DOHH2 (cell line): ENCODE measurements around the gene CRACR2A.

Experiments
- H3F3A ChIP-seq: fragments of 200-600 bp; sonication (generic), shearing (Covaris generic); 2 replicates; pipeline ENCODE4 v1.6.0; 2016; ENCODE audit warnings: antibody characterized with exemption, mild to moderate bottlenecking; ENCODE audit not compliant: control insufficient read depth, insufficient read depth
- H3K27ac ChIP-seq: fragments of 200-600 bp; sonication (generic); 2 replicates; pipeline ENCODE4 v1.5.1; 2014; ENCODE audit warnings: low read depth, mild to moderate bottlenecking, low read length, moderate library complexity
- H3K27me3 ChIP-seq: fragments of 200-600 bp; sonication (generic); 2 replicates; pipeline ENCODE4 v1.6.1; 2014; ENCODE audit warnings: mild to moderate bottlenecking, low read length, mixed read lengths; ENCODE audit not compliant: control insufficient read depth
- H3K36me3 ChIP-seq: fragments of 200-600 bp; sonication (generic); 2 replicates; pipeline ENCODE4 v1.6.1; 2014; ENCODE audit warnings: mild to moderate bottlenecking, low read length, moderate library complexity, mixed read lengths; ENCODE audit not compliant: control insufficient read depth
- H3K4me1 ChIP-seq: fragments of 200-600 bp; sonication (generic); 2 replicates; pipeline ENCODE4 v1.6.1; 2014; ENCODE audit warnings: mild to moderate bottlenecking, low read length, mixed read lengths; ENCODE audit not compliant: control insufficient read depth
- H3K4me2 ChIP-seq: fragments of 200-600 bp; sonication (generic); 2 replicates; pipeline ENCODE4 v1.6.0; 2014; ENCODE audit warnings: mild to moderate bottlenecking, low read length, moderate library complexity
- H3K4me3 ChIP-seq: fragments of 200-600 bp; sonication (generic); 2 replicates; pipeline ENCODE4 v1.5.1; 2014; ENCODE audit warnings: mild to moderate bottlenecking, low read length, mixed read lengths
- H3K79me2 ChIP-seq: fragments of 200-600 bp; sonication (generic); 2 replicates; pipeline ENCODE4 v1.6.1; 2014; ENCODE audit warnings: mild to moderate bottlenecking, low read length, mixed read lengths; ENCODE audit not compliant: control insufficient read depth
- H3K9me2 ChIP-seq: fragments of 200-600 bp; sonication (generic); replicated peaks from 2 replicates; pipeline ENCODE4 v1.6.1; 2014; ENCODE audit warnings: mild to moderate bottlenecking, low read length, mixed read lengths; ENCODE audit not compliant: control insufficient read depth
- H3K9me3 ChIP-seq: fragments of 200-600 bp; sonication (generic); 2 replicates; pipeline ENCODE4 v1.6.1; 2014; ENCODE audit warnings: antibody characterized with exemption, low read length, mixed read lengths; ENCODE audit not compliant: control insufficient read depth, insufficient read depth
- H4K20me1 ChIP-seq: fragments of 200-600 bp; sonication (generic); 2 replicates; pipeline ENCODE4 v1.6.0; 2014; ENCODE audit warnings: low read depth, mild to moderate bottlenecking, antibody characterized with exemption, low read length, moderate library complexity; ENCODE audit not compliant: control insufficient read depth, insufficient read depth
- CTCF ChIP-seq: fragments of 200-600 bp; sonication (generic); IDR thresholded peaks from one replicate; pipeline ENCODE4 v1.5.1; 2014; ENCODE audit warnings: antibody characterized with exemption, mild to moderate bottlenecking, low read depth, low read length; ENCODE audit not compliant: poor library complexity, severe bottlenecking
- EZH2phosphoT487 ChIP-seq: fragments of 200-600 bp; sonication (generic); IDR thresholded peaks from 2 replicates; pipeline ENCODE4 v1.6.1; 2017; ENCODE audit warnings: borderline replicate concordance, mild to moderate bottlenecking, antibody characterized with exemption, low read length, moderate library complexity, mixed read lengths

The CRACR2A gene

GRCh38 chr12:3596703-3597415 lies 156.1 kb downstream of the CRACR2A start:
- no peaks in the 10 kb centered on the region for H3K27me3 ChIP-seq
- H3K4me1 ChIP-seq: no peaks in the 10 kb centered on the region
- TF ChIP-seq CTCF: no peak
- no peak for TF ChIP-seq EZH2phosphoT487
- no peaks in the 10 kb centered on the region for H4K20me1 ChIP-seq
- no peak overlapping the region for H3K27ac ChIP-seq
- no peaks in the 10 kb centered on the region for H3F3A ChIP-seq
- H3K9me3 ChIP-seq: no peaks in the 10 kb centered on the region
- no peak overlapping the region for H3K4me2 ChIP-seq
- H3K9me2 ChIP-seq: no peaks in the 10 kb centered on the region
- no peaks in the 10 kb centered on the region for H3K79me2 ChIP-seq
- H3K36me3 ChIP-seq: no peaks in the 10 kb centered on the region
- no peak overlapping the region for H3K4me3 ChIP-seq

- H3K27me3 ChIP-seq: peaks cover 2% of the 10 kb centered on the region; the same call in 1 of the 2 replicates
- no peaks in the 10 kb centered on the region for H3K79me2 ChIP-seq
- no peaks in the 10 kb centered on the region for H3K36me3 ChIP-seq
- no peak overlapping the region for H3K4me2 ChIP-seq
- H3K4me3 ChIP-seq: no peak overlapping the region
- H3F3A ChIP-seq: no peaks in the 10 kb centered on the region
- TF ChIP-seq CTCF (no peak), EZH2phosphoT487 (no peak)
- H3K9me3 ChIP-seq: no peaks in the 10 kb centered on the region
- H4K20me1 ChIP-seq: no peaks in the 10 kb centered on the region
- no peaks in the 10 kb centered on the region for H3K9me2 ChIP-seq
- no peaks in the 10 kb centered on the region for H3K4me1 ChIP-seq
- no peak overlapping the region for H3K27ac ChIP-seq
Observed at GRCh38 chr12:3595721-3596120, 157.2 kb downstream of the CRACR2A start.

DNA sequence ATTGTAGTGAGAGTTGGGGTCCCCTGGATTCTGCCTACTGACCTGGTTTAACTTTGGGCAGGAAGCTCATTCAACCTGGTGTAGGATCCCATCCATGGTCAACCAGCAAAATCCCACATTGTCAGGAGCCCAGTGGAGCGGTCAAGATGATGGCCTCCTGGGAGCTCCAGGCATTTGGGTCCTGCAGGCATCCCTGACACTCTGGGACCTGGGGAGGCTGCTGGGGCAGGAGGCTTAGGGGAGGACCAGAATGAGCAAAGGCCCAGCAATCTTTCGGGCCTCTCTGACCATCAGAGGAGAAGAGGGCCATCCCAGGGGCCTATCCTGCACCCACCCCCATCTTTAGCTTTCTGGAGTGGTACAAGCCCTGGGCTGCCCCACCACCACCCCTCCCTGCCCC lies 157.9 kb downstream of the CRACR2A start:
- no peaks in the 10 kb centered on the region for H4K20me1 ChIP-seq
- H3K27me3 ChIP-seq: peaks cover 2% of the 10 kb centered on the region; the same call in 1 of the 2 replicates
- no peaks in the 10 kb centered on the region for H3K9me3 ChIP-seq
- H3K4me2 ChIP-seq: no peak overlapping the region
- H3K79me2 ChIP-seq: no peaks in the 10 kb centered on the region
- H3K4me1 ChIP-seq: no peaks in the 10 kb centered on the region
- no peaks in the 10 kb centered on the region for H3K9me2 ChIP-seq
- H3K4me3 ChIP-seq: no peak overlapping the region
- no peaks in the 10 kb centered on the region for H3K36me3 ChIP-seq
- no peak overlapping the region for H3K27ac ChIP-seq
- no peaks in the 10 kb centered on the region for H3F3A ChIP-seq
- TF ChIP-seq CTCF (no peak), EZH2phosphoT487 (no peak)
